Activated CD8-positive, alpha-beta T cell treated with anti-CD3 and anti-CD28 coated beads, Interleukin-2, amount 10 ng/mL, durations not matched to agents 7 days and 5 days (primary cell): ENCODE results near the gene EFCAB13. TPM values are rescaled to one million over a fixed set of nuclear protein-coding genes. Genes with fewer than 3 reads are reported as not detected.
"Not testable (repeated sequence)": the region's sequence is repeated elsewhere in the genome, so short reads cannot be mapped to it uniquely, and the experiment has no call there.

ENCODE experiments used
- ATAC-seq: fragments of 150-1000 bp; cut with Tn5 transposase; one replicate; pipeline ENCODE4 v1.10.0; 2021; ENCODE audit warnings: moderate library complexity
- CTCF ChIA-PET: fragments of 350-600 bp; sonication (Branson Sonifier 250); formaldehyde crosslinking; loops from one replicate; lab custom pipeline; 2021; ENCODE audit warnings: antibody characterized with exemption; lab: Charles Lee
- POLR2A ChIA-PET: fragments of 350-600 bp; sonication (Branson Sonifier 250); formaldehyde crosslinking; loops from one replicate; lab custom pipeline; 2021; ENCODE audit warnings: antibody characterized with exemption; lab: Charles Lee
- DNase-seq: peaks from one replicate; pipeline ENCODE4 v3.0.0-alpha.2; 2020
- H3K27ac Mint-ChIP-seq: one replicate; pipeline ENCODE4 v1.8.0; 2021; ENCODE audit warnings: mild to moderate bottlenecking, mixed read lengths
- H3K27me3 Mint-ChIP-seq: one replicate; pipeline ENCODE4 v1.8.0; 2021; ENCODE audit warnings: low read depth, mixed read lengths
- H3K36me3 Mint-ChIP-seq: one replicate; pipeline ENCODE4 v1.8.0; 2021; ENCODE audit warnings: low read depth, mixed read lengths
- H3K4me1 Mint-ChIP-seq: one replicate; pipeline ENCODE4 v1.8.0; 2021; ENCODE audit warnings: low read depth, mixed read lengths
- H3K4me3 Mint-ChIP-seq: one replicate; pipeline ENCODE4 v1.8.0; 2021; ENCODE audit warnings: mild to moderate bottlenecking, mixed read lengths
- H3K9me3 Mint-ChIP-seq: one replicate; pipeline ENCODE4 v1.8.0; 2022; ENCODE audit warnings: mixed read lengths; ENCODE audit not compliant: insufficient read depth
- total RNA-seq, 2 experiments: library from RNA; stranded (reverse); gene quantifications; one replicate each; pipeline ENCODE4 v1.2.3, GENCODE V29; 2021

Gene EFCAB13
- total RNA-seq, 2 experiments from 2014 or later, result 4.4 to 4.6 TPM

DNA sequence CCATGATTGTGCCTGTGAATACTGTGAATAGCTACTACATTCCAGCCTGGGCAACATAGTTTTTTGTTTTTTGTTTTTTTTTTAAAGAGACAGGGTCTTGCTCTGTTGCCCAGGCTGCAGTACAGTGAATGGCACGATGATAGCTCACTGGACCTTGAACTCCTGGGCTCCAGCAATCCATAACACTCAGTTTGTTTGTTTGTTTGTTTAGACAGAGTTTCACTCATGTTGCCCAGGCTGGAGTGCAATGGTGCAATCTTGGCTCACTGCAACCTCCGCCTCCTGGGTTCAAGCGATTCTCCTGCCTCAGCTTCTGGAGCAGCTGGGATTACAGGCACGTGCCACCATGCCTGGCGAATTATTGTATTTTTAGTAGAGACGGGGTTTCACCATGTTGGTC is 148.3 kb downstream of the EFCAB13 start:
- H3K36me3 Mint-ChIP-seq, ATAC-seq, H3K4me3 Mint-ChIP-seq, H3K27ac Mint-ChIP-seq, H3K9me3 Mint-ChIP-seq, POLR2A ChIA-PET, H3K27me3 Mint-ChIP-seq, DNase-seq, H3K4me1 Mint-ChIP-seq: not testable (repeated sequence)
- CTCF ChIA-PET, result interaction anchor here (1.3 kb wide), 1 partner anchor 144 kb away, joined by 3 read pairs; no protein-coding TSS in a partner anchor

Other genes with a start within 250 kb of the EFCAB13 start
- 100 to 1,000 TPM; 133 to 138 TPM for gene CDC27, start 134.7 kb upstream of the EFCAB13 start, total RNA-seq
- not detected for gene MYL4, start 114.6 kb upstream of the EFCAB13 start, total RNA-seq
- gene ITGB3, start 70.1 kb upstream of the EFCAB13 start, total RNA-seq, result under 1 TPM; 0.29 to 0.73 TPM
- 10 to 100 TPM; 83.8 to 92.2 TPM for gene NPEPPS, start 207.2 kb downstream of the EFCAB13 start, total RNA-seq